Uterus (tissue), 4 donors: ENCODE results near the gene MTMR4. TPM values are rescaled to one million over a fixed set of nuclear protein-coding genes. Genes with fewer than 3 reads are reported as not detected.

Experiments used
- DNase-seq, 2 donors: peaks; one replicate each; pipeline ENCODE4 v3.0.0-alpha.2; 2019 to 2020
- H3K27ac ChIP-seq, 2 donors: fragments of 200-600 bp; sonication (generic); 1 replicate in 1 of 2; 2 replicates in 1 of 2; pipeline ENCODE4 v1.5.1; 2016 to 2018
- H3K27me3 ChIP-seq, 2 donors: fragments of 200-600 bp; sonication (generic); one replicate each; pipeline ENCODE4 v1.5.1; 2018 to 2019; ENCODE audit warnings: control low read depth in 1 of 2
- H3K36me3 ChIP-seq, 2 donors: fragments of 200-600 bp; sonication (generic); one replicate each; pipeline ENCODE4 v1.5.1; 2019; ENCODE audit warnings: control low read depth in 1 of 2
- H3K4me1 ChIP-seq, 2 donors: fragments of 200-600 bp; sonication (generic); one replicate each; pipeline ENCODE4 v1.5.1; 2018 to 2019; ENCODE audit warnings: control low read depth in 1 of 2
- H3K4me3 ChIP-seq, 2 donors: fragments of 200-600 bp; sonication (generic); 1 replicate in 1 of 2; 2 replicates in 1 of 2; pipeline ENCODE4 v1.5.1; 2018 to 2019; ENCODE audit warnings: mild to moderate bottlenecking in 1 of 2
- H3K9me3 ChIP-seq, 2 donors: fragments of 200-600 bp; sonication (generic); one replicate each; pipeline ENCODE4 v1.5.1; 2019; ENCODE audit warnings: control low read depth in 1 of 2
- POLR2A ChIP-seq, 2 donors: fragments of 450-650 bp; IDR thresholded peaks; one replicate each; pipeline ENCODE4 v1.6.1; 2016; ENCODE audit warnings: antibody characterized with exemption in 2 of 2, mild to moderate bottlenecking in 1 of 2, moderate library complexity in 1 of 2
- intact Hi-C: fragments of 100-400 bp; cut with DNase I; formaldehyde crosslinking; loops from one replicate; pipeline ENCODE4 v1.15.1; 2023; ENCODE audit warnings: low total_unique reads
- total RNA-seq, 4 donors: library from RNA; depleted of rRNA in 3 of 4; stranded (reverse); fragments of >200 nt in 3 of 4; gene quantifications; one replicate each; pipeline versions ENCODE4 v1.1.0 to v1.2.4, GENCODE V29; 2014 to 2023
- TF ChIP-seq, protein P1 (sequence below), 4 experiments: fragments of 200-600 bp in 2 of 4; fragments of 450-650 bp in 2 of 4; sonication (generic) in 2 of 4; IDR thresholded peaks; one replicate each; pipeline ENCODE4 v1.5.1; 2016 to 2019; ENCODE audit warnings: antibody characterized with exemption in 4 of 4, mild to moderate bottlenecking in 2 of 4, moderate library complexity in 1 of 4
- donor health status: DM: yes; HTN: yes; CAD: no.

MTMR4 gene
- total RNA-seq, 4 donors from 2014 or later: 9.7 to 59.1 (median 25.5) TPM

DNA sequence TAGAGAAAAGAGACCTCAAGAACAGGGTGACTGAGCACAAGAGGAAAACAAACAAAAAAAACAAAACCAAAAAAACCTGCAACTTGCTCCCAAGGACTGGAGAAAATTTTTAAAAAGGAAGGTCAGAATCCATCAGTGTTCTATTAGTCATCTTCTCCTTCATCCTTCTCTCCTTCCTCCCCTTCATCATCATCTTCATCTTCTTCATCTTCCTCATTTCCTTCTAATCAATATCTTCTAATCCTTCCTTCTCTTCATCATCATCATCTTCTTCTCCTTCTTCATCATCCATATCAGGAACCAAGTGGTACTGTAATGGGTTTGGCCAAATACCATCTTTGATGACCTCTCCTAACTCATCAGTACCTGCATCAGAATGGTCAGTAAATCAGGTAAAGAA is 38.5 kb downstream of the MTMR4 start:
- no peak for DNase-seq
- Histone ChIP-seq H3K36me3 (no peaks in the 10 kb centered on the region), H3K27ac (no peak overlapping the region), H3K27me3 (no peaks in the 10 kb centered on the region), H3K4me3 (no peak overlapping the region), H3K9me3 (no peaks in the 10 kb centered on the region), H3K4me1 (no peaks in the 10 kb centered on the region)
- TF ChIP-seq POLR2A (IDR thresholded peaks at IDR 0.05): no peak
- TF ChIP-seq, protein P1, sequence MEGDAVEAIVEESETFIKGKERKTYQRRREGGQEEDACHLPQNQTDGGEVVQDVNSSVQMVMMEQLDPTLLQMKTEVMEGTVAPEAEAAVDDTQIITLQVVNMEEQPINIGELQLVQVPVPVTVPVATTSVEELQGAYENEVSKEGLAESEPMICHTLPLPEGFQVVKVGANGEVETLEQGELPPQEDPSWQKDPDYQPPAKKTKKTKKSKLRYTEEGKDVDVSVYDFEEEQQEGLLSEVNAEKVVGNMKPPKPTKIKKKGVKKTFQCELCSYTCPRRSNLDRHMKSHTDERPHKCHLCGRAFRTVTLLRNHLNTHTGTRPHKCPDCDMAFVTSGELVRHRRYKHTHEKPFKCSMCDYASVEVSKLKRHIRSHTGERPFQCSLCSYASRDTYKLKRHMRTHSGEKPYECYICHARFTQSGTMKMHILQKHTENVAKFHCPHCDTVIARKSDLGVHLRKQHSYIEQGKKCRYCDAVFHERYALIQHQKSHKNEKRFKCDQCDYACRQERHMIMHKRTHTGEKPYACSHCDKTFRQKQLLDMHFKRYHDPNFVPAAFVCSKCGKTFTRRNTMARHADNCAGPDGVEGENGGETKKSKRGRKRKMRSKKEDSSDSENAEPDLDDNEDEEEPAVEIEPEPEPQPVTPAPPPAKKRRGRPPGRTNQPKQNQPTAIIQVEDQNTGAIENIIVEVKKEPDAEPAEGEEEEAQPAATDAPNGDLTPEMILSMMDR (IDR thresholded peaks at IDR 0.05): no peak
- intact Hi-C loops: no loop called here

DNA sequence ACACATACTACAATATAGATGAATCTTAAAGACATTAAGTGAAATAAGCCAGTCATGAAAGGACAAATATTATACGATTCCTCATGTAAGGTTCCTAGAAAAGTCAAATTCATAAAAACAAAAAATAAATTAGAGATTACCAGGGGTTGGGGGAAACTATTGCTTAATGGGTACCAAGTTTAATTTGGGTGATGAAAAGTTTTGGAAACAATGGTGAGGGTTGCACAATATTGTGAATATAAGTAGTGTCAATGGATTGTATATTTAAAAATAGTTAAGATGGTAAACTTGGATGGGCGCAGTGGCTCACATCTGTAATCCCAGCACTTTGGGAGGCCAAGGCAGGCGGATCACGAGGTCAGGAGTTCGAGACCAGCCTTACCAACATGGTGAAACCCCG is 44.1 kb downstream of the MTMR4 start:
- TF ChIP-seq, protein P1 (IDR thresholded peaks at IDR 0.05): no peak
- no peak for TF ChIP-seq POLR2A (IDR thresholded peaks at IDR 0.05)
- Histone ChIP-seq H3K27me3 (no peaks in the 10 kb centered on the region), H3K4me1 (no peaks in the 10 kb centered on the region), H3K4me3 (no peak overlapping the region), H3K9me3 (no peaks in the 10 kb centered on the region), H3K36me3 (no peaks in the 10 kb centered on the region), H3K27ac (no peak overlapping the region)
- DNase-seq: no peak
- intact Hi-C loops: no loop called here

DNA sequence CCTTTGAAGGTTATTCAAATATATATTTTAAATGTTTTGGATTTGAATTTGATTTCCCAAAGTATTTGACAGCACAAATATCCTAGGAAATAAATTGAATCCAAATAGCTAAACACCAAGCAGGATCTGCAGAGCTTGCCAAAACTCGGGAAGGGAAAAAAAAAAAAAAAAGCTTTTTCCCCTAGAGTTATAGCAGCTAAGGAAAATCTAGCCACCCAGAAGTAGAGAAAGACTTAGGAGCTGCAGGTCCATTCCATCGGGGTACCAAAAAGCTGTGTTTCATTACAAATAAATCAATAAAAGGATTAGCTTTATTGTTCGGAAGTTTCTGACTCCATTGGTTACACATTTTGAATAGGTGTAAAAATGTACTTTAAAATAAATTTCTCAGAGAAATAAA is 45.5 kb downstream of the MTMR4 start:
- Histone ChIP-seq H3K36me3 (no peaks in the 10 kb centered on the region), H3K4me3 (no peak overlapping the region), H3K9me3 (no peaks in the 10 kb centered on the region), H3K27me3 (no peaks in the 10 kb centered on the region), H3K27ac (no peak overlapping the region), H3K4me1 (no peaks in the 10 kb centered on the region)
- intact Hi-C loops: no loop called here
- TF ChIP-seq POLR2A (IDR thresholded peaks at IDR 0.05): no peak
- TF ChIP-seq, protein P1 (IDR thresholded peaks at IDR 0.05): no peak
- DNase-seq: no peak

GRCh38 chr17:58455491-58455890 is 58.9 kb downstream of the MTMR4 start:
- TF ChIP-seq, protein P1 (IDR thresholded peaks at IDR 0.05): no peak
- no peak for TF ChIP-seq POLR2A (IDR thresholded peaks at IDR 0.05)
- H3K27ac ChIP-seq: no peak overlapping the region
- no peaks in the 10 kb centered on the region for H3K36me3 ChIP-seq
- no peak for DNase-seq
- H3K4me1 ChIP-seq: no peaks in the 10 kb centered on the region
- H3K4me3 ChIP-seq: no peak overlapping the region
- no peaks in the 10 kb centered on the region for H3K9me3 ChIP-seq
- intact Hi-C loops: no loop called here
- no peaks in the 10 kb centered on the region for H3K27me3 ChIP-seq

DNA sequence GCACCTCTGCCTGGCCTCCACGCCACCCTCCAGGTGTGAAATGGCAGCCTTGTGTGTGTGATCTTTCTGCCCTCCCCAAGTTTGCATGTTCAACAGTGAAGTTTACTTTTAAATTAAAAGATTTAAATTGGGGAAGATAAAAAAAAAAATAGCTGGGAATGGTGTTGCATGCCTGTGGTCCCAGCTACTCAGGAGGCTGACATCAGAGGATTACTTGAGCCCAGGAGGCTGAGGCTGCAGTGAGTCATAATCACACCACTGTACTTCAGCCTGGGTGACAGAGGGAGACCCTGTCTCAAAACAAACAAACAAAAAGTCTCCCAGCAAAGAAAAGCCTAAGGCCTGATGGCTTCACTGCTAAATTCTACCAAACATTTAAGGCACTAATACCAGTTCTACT is 61.7 kb downstream of the MTMR4 start:
- DNase-seq: no peak
- Histone ChIP-seq H3K4me1 (no peaks in the 10 kb centered on the region), H3K36me3 (no peaks in the 10 kb centered on the region), H3K27me3 (no peaks in the 10 kb centered on the region), H3K4me3 (no peak overlapping the region), H3K9me3 (no peaks in the 10 kb centered on the region), H3K27ac (no peak overlapping the region)
- intact Hi-C loops: no loop called here
- TF ChIP-seq, protein P1 (IDR thresholded peaks at IDR 0.05): no peak
- TF ChIP-seq POLR2A (IDR thresholded peaks at IDR 0.05): no peak
